ENCODE measurements around the gene NRXN3. TPM values are rescaled to one million over a fixed set of nuclear protein-coding genes. Genes with fewer than 3 reads are reported as not detected.

The NRXN3 gene
- total and polyA plus RNA-seq, 2 of the 4 experiments (the other 2 are of a cell fraction): 4.8 to 25.1 TPM

DNA sequence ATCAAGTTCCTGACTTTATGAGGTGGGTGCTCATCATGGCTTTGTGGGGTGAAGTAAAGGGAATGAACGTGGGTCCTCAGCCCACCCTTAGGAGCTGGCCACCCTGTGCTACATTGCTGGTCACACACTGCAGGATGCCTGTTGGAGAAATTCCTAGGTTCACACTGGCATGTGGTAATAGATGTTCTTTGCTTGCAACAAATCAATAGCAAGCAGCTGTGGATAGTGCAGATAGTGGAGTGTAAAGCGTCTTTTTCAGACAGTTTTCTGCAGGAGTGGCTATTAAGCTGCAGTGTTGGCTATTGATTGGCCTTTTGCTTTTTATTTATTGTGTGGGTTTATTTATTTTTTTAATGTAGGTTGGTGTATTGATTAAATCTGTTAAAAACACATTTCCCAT lies 822.7 kb downstream of the NRXN3 start:
- Histone ChIP-seq H2AFZ (replicated peaks; ENCODE audit: low read length, poor library complexity) (no peak overlapping the region), H3K4me1 (ENCODE audit: control insufficient read depth, insufficient read depth, low read length) (no peaks in the 10 kb centered on the region), H3K9me1 (ENCODE audit: insufficient read depth, low read length) (no peaks in the 10 kb centered on the region), H2AK9ac (replicated peaks; ENCODE audit: low read depth, low read length, poor library complexity) (no peak overlapping the region), H3K27me3 (ENCODE audit: control insufficient read depth, insufficient read depth, low read length) (no peaks in the 10 kb centered on the region; the same call in 1 of the 2 replicates), H3K4ac (ENCODE audit: low read depth, low read length) (no peak overlapping the region), H4K20me1 (ENCODE audit: insufficient read depth, low read length) (no peaks in the 10 kb centered on the region), H2BK5ac (ENCODE audit: low read depth, low read length, poor library complexity, severe bottlenecking) (no peak overlapping the region), H2AK5ac (ENCODE audit: low read depth, low read length) (no peak overlapping the region), H4K8ac (ENCODE audit: low read depth in 2 of 2, low read length in 2 of 2) (no peak overlapping the region), H2BK20ac (ENCODE audit: low read depth, low read length) (no peak overlapping the region), H3K18ac (ENCODE audit: low read depth, low read length) (no peak overlapping the region), H2BK120ac (ENCODE audit: low read depth, low read length) (no peak overlapping the region), H3K9ac (ENCODE audit: low read depth, low read length) (no peak overlapping the region), H3K14ac (replicated peaks; ENCODE audit: low read depth, low read length) (no peak overlapping the region), H3K27ac (ENCODE audit: insufficient read depth, low read length) (no peak overlapping the region), H3K36me3 (ENCODE audit: control insufficient read depth, insufficient read depth, low read length) (no peaks in the 10 kb centered on the region), H4K91ac (ENCODE audit: insufficient read depth, low read depth, low read length) (no peak overlapping the region), H3K4me3 (ENCODE audit: insufficient read depth, low read depth, low read length) (no peak overlapping the region), H3K79me1 (ENCODE audit: low read depth in 1 of 2, low read length in 2 of 2) (no peaks in the 10 kb centered on the region), H3K56ac (ENCODE audit: extremely low read depth, insufficient read depth, low read length) (no peak overlapping the region), H3K9me3 (ENCODE audit: control insufficient read depth, insufficient read depth, low read length) (no peaks in the 10 kb centered on the region), H3K4me2 (ENCODE audit: low read depth, low read length) (no peak overlapping the region), H3K23ac (ENCODE audit: low read depth, low read length) (no peak overlapping the region), H4K5ac (ENCODE audit: low read depth, low read length) (no peak overlapping the region), H2BK15ac (ENCODE audit: low read depth, low read length) (no peak overlapping the region)
- no CpG with 5 or more reads among the region's 2 CpGs for WGBS, 2 experiments (ENCODE audit: extremely low coverage in 2 of 2, insufficient read length in 1 of 2)
- BruUV-seq (replicated peaks): no TSS peak
- dilution Hi-C loops (cut with HindIII; ENCODE audit: low sequenced_read_pairs, unreplicated experiment): no loop called here
- DNase-seq: no peak
- ChIA-PET CTCF (no interaction called here), POLR2A (ENCODE audit: unreplicated experiment) (no interaction called here)
- ATAC-seq (ENCODE audit: low read depth): no peak
- TF ChIP-seq MAZ (IDR thresholded peaks at IDR 0.05; ENCODE audit: borderline replicate concordance, low read depth, low read length) (no peak), RCOR1 (IDR thresholded peaks at IDR 0.05; ENCODE audit: insufficient replicate concordance, low read length) (no peak), NFE2L2 (IDR thresholded peaks at IDR 0.05; ENCODE audit: low read depth, low read length) (no peak), BHLHE40 (IDR thresholded peaks at IDR 0.05; ENCODE audit: low read depth, low read length) (no peak), POLR2A (IDR thresholded peaks at IDR 0.05; ENCODE audit: low read depth, low read length) (no peak), CEBPB (IDR thresholded peaks at IDR 0.05; ENCODE audit: low read depth, low read length) (no peak), SMC3 (IDR thresholded peaks at IDR 0.05; ENCODE audit: low read depth, low read length) (no peak), RAD21 (IDR thresholded peaks at IDR 0.05; ENCODE audit: low read length) (no peak), USF2 (IDR thresholded peaks at IDR 0.05; ENCODE audit: low read depth, low read length) (no peak), MXI1 (IDR thresholded peaks at IDR 0.05; ENCODE audit: borderline replicate concordance, low read depth, low read length) (no peak), MAFK (IDR thresholded peaks at IDR 0.05; ENCODE audit: low read depth, low read length) (no peak), ELK1 (IDR thresholded peaks at IDR 0.05; ENCODE audit: borderline replicate concordance, low read depth, low read length) (no peak), CHD1 (IDR thresholded peaks at IDR 0.05; ENCODE audit: low read depth, low read length) (no peak), RFX5 (IDR thresholded peaks at IDR 0.05; ENCODE audit: low read depth, low read length) (no peak), FOS (IDR thresholded peaks at IDR 0.05; ENCODE audit: low read depth, low read length) (no peak)
- TF ChIP-seq, protein P1, sequence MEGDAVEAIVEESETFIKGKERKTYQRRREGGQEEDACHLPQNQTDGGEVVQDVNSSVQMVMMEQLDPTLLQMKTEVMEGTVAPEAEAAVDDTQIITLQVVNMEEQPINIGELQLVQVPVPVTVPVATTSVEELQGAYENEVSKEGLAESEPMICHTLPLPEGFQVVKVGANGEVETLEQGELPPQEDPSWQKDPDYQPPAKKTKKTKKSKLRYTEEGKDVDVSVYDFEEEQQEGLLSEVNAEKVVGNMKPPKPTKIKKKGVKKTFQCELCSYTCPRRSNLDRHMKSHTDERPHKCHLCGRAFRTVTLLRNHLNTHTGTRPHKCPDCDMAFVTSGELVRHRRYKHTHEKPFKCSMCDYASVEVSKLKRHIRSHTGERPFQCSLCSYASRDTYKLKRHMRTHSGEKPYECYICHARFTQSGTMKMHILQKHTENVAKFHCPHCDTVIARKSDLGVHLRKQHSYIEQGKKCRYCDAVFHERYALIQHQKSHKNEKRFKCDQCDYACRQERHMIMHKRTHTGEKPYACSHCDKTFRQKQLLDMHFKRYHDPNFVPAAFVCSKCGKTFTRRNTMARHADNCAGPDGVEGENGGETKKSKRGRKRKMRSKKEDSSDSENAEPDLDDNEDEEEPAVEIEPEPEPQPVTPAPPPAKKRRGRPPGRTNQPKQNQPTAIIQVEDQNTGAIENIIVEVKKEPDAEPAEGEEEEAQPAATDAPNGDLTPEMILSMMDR (conservative IDR thresholded peaks at IDR 0.05; ENCODE audit: low read depth, low read length): no peak
- in situ Hi-C loops (cut with MboI; ENCODE audit: low sequenced_read_pairs): no loop called here
- intact Hi-C loops (cut with micrococcal nuclease): no loop called here

All from IMR-90 (cell line).